ENCODE results near the gene XAB2.

Gene XAB2

DNA sequence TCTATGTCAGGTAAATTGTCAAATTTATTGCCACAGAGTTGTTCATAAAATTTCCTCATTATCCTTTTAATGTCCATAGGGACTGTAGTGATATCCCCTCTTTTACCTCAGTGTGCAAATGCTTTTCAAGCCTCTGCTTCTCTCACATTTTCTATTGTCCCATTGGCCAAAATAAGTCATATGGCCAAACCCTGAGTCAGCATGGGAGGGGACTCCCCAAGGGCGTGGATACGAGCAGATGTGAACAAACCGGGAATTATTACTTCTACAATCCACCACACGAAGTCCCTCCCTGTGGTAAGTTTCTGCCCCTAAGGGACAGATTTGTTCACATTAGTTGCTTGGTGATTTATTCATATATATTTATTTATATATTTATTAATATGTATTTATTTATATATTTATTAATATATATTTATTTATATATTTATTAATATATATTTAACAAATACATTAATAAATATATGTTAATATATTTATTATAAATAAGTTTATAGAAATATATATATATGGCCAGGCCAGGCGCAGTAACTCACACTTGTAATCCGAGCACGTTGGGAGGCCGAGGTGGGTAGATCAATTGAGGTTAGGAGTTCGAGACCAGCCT lies 53.8 kb downstream of the XAB2 start:
- no peak for DNase-seq

DNA sequence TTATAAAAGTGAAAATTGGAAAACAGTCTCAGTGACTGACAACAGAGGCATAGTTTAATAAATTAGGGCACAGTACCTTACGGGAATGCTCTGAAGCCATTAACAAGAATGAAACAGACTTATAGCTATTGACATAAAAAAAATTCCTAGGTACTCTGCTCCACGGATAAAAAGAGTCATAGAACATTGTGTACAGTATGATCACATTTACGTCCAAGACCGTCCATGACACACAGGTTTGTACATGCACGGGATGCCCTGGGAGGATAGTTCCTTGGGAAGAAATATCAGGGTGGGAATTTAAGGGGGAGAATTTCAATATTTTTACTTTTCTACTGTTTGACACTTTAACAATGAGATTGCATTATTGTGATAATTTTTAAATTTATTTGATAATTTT lies 58.6 kb downstream of the XAB2 start:
- DNase-seq, result no peak

Data from hippocampal formation (tissue), 2 donors.